GM23338 (cell line): ENCODE measurements around the gene ZNF892. TPM values are rescaled to one million over a fixed set of nuclear protein-coding genes. Genes with fewer than 3 reads are reported as not detected.

Experiments used
- ATAC-seq: fragments of 200-7000 bp; cut with Tn5 transposase; 3 replicates; pipeline ENCODE4 v1.9.1; 2020
- DNase-seq: peaks from one replicate; pipeline ENCODE4 v3.0.0-alpha.2; 2015; ENCODE audit warnings: low spot score
- H2AFZ ChIP-seq: fragments of 200-600 bp; sonication (generic); 2 replicates; pipeline ENCODE4 v1.8.0; 2016; ENCODE audit warnings: antibody characterized with exemption, mild to moderate bottlenecking, moderate library complexity
- H3F3A ChIP-seq: fragments of 200-600 bp; sonication (generic); replicated peaks from 2 replicates; pipeline ENCODE4 v1.8.0; 2017; ENCODE audit warnings: antibody characterized with exemption, mixed run types, low read depth
- H3K27ac ChIP-seq: fragments of 200-600 bp; sonication (generic); 2 replicates; pipeline ENCODE4 v1.6.1; 2016; ENCODE audit warnings: low read depth
- H3K27me3 ChIP-seq: fragments of 200-600 bp; sonication (generic); 2 replicates; pipeline ENCODE4 v1.8.0; 2016; ENCODE audit warnings: mild to moderate bottlenecking, mixed run types, moderate library complexity; ENCODE audit not compliant: insufficient read depth
- H3K36me3 ChIP-seq: fragments of 200-600 bp; sonication (generic); 2 replicates; pipeline ENCODE4 v1.8.0; 2016; ENCODE audit warnings: mild to moderate bottlenecking; ENCODE audit not compliant: insufficient read depth
- H3K4me1 ChIP-seq: fragments of 200-600 bp; sonication (generic); 2 replicates; pipeline ENCODE4 v1.8.0; 2016; ENCODE audit warnings: mild to moderate bottlenecking, moderate library complexity; ENCODE audit not compliant: insufficient read depth
- H3K4me2 ChIP-seq: fragments of 200-600 bp; sonication (generic); 2 replicates; pipeline ENCODE4 v1.7.1; 2017; ENCODE audit warnings: mixed run types
- H3K4me3 ChIP-seq: fragments of 200-600 bp; sonication (generic); 2 replicates; pipeline ENCODE4 v1.6.1; 2016; ENCODE audit warnings: mixed run types
- H3K79me2 ChIP-seq: fragments of 200-600 bp; sonication (generic); replicated peaks from 2 replicates; pipeline ENCODE4 v1.8.0; 2017; ENCODE audit warnings: mild to moderate bottlenecking; ENCODE audit not compliant: insufficient read depth
- H3K9me2 ChIP-seq: fragments of 200-600 bp; sonication (generic); 2 replicates; pipeline ENCODE4 v1.8.0; 2017; ENCODE audit not compliant: insufficient read depth
- H4K20me1 ChIP-seq: fragments of 200-600 bp; sonication (generic); replicated peaks from 2 replicates; pipeline ENCODE4 v1.8.0; 2017; ENCODE audit warnings: mild to moderate bottlenecking; ENCODE audit not compliant: insufficient read depth
- H3K27ac Mint-ChIP-seq: 2 replicates; pipeline ENCODE4 v1.8.0; 2020; ENCODE audit warnings: inconsistent platforms, mild to moderate bottlenecking, moderate library complexity, mixed read lengths
- H3K27me3 Mint-ChIP-seq: 3 replicates; pipeline ENCODE4 v1.8.0; 2022; ENCODE audit warnings: low read depth, mild to moderate bottlenecking, moderate library complexity, mixed read lengths, inconsistent platforms; ENCODE audit not compliant: insufficient read depth, poor library complexity
- H3K36me3 Mint-ChIP-seq: 3 replicates; pipeline ENCODE4 v1.8.0; 2021; ENCODE audit warnings: low read depth, mild to moderate bottlenecking, inconsistent platforms, moderate library complexity, mixed read lengths
- H3K4me1 Mint-ChIP-seq: 3 replicates; pipeline ENCODE4 v1.8.0; 2020; ENCODE audit warnings: mild to moderate bottlenecking, inconsistent platforms, mixed read lengths
- H3K4me3 Mint-ChIP-seq: 3 replicates; pipeline ENCODE4 v1.8.0; 2021; ENCODE audit warnings: moderate library complexity, mild to moderate bottlenecking, inconsistent platforms, mixed read lengths
- H3K9me3 Mint-ChIP-seq: 3 replicates; pipeline ENCODE4 v1.8.0; 2020; ENCODE audit warnings: moderate library complexity, mild to moderate bottlenecking, inconsistent platforms, mixed read lengths
- CREB1 ChIP-seq: fragments of 250-450 bp; sonication (Bioruptor Pico); IDR thresholded peaks from 2 replicates; pipeline ENCODE4 v1.5.0; 2020; ENCODE audit warnings: low read depth, mild to moderate bottlenecking, moderate library complexity
- EZH2 ChIP-seq: fragments of 200-600 bp; sonication (generic); IDR thresholded peaks from one replicate; pipeline ENCODE4 v1.8.0; 2017; ENCODE audit warnings: antibody characterized with exemption, mild to moderate bottlenecking, low read depth; ENCODE audit not compliant: unreplicated experiment
- EZH2phosphoT487 ChIP-seq: fragments of 200-600 bp; sonication (generic); IDR thresholded peaks from one replicate; pipeline ENCODE4 v1.8.1; 2018; ENCODE audit warnings: antibody characterized with exemption; ENCODE audit not compliant: unreplicated experiment
- JUNB ChIP-seq: IDR thresholded peaks from one replicate; pipeline ENCODE4 v1.6.1; 2016; ENCODE audit warnings: antibody characterized with exemption; ENCODE audit not compliant: unreplicated experiment
- NANOG ChIP-seq: IDR thresholded peaks from 2 replicates; pipeline ENCODE4 v1.6.1; 2016; ENCODE audit warnings: antibody characterized with exemption, borderline replicate concordance
- POLR2AphosphoS5 ChIP-seq: IDR thresholded peaks from 2 replicates; pipeline ENCODE4 v1.6.1; 2016; ENCODE audit warnings: antibody characterized with exemption, low read depth
- STAT1 ChIP-seq: IDR thresholded peaks from one replicate; pipeline ENCODE4 v1.6.1; 2016; ENCODE audit warnings: antibody characterized with exemption; ENCODE audit not compliant: unreplicated experiment
- ZNF114 ChIP-seq: fragments of 250-450 bp; sonication (Bioruptor Pico); IDR thresholded peaks from 2 replicates; pipeline ENCODE4 v1.5.0; 2020; ENCODE audit warnings: mild to moderate bottlenecking, moderate library complexity
- ZNF331 ChIP-seq: fragments of 250-450 bp; sonication (Bioruptor Pico); IDR thresholded peaks from 2 replicates; pipeline ENCODE4 v1.5.0; 2020; ENCODE audit warnings: low read depth, mild to moderate bottlenecking, moderate library complexity
- polyA plus RNA-seq: library from polyadenylated mRNA; unstranded; fragments of >200 nt; fragmentation: Nextera tagmentation; extraction: Ambion mirVana; gene quantifications from 2 replicates; pipeline ENCODE4 v1.2.1, GENCODE V29; 2016
- total RNA-seq: library from RNA; depleted of rRNA; stranded (reverse); fragments of >200 nt; shearing (Covaris generic); gene quantifications from 2 replicates; pipeline ENCODE4 v1.2.3, GENCODE V29; 2014
- TF ChIP-seq, protein P1 (sequence below), 2 experiments: fragments of 200-600 bp in 1 of 2; sonication (generic) in 1 of 2; conservative IDR thresholded peaks; 2 replicates each; pipeline versions ENCODE4 v1.5.1 to v1.6.1; 2016 to 2017; ENCODE audit warnings: antibody characterized with exemption in 2 of 2, low read depth in 2 of 2, mild to moderate bottlenecking in 2 of 2, moderate library complexity in 1 of 2
- TF ChIP-seq, protein P2 (sequence below): IDR thresholded peaks from 2 replicates; pipeline ENCODE4 v1.6.1; 2016; ENCODE audit warnings: antibody characterized with exemption
- TF ChIP-seq, protein P3 (sequence below): IDR thresholded peaks from one replicate; pipeline ENCODE4 v1.6.1; 2018; ENCODE audit warnings: antibody characterized with exemption; ENCODE audit not compliant: unreplicated experiment
- TF ChIP-seq, protein P4 (sequence below): fragments of 250-450 bp; sonication (Bioruptor Pico); IDR thresholded peaks from 2 replicates; pipeline ENCODE4 v1.5.0; 2020; ENCODE audit warnings: mild to moderate bottlenecking, moderate library complexity

The ZNF892 gene
- total and polyA plus RNA-seq, 2 experiments from 2014 or later, result 2.2 to 17.9 TPM

DNA sequence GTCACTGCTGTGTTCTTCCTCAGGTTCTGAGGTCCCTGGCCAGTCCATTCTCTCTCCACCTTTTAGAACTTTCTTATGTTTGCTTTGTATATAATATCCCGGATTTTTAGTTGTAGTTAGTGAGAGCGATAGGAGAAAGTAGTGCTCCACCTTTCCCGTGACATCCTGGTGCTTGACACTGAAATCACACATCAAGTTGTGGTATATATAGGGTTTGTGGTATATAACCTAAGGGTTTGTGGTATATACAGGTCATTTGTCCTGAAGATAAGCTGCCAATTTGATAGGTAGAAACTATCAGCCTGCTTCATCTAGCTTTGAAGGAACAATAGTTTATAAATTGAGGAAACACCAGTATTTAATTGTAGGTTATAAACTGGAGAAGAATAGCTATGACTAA lies 13.1 kb downstream of the ZNF892 start:
- ATAC-seq (no peak), DNase-seq (no peak)
- Histone ChIP-seq H2AFZ (no peak overlapping the region), H3K4me1 (no peaks in the 10 kb centered on the region), H3K36me3 (peaks cover 35% of the 10 kb centered on the region), H3K27ac (no peak overlapping the region), H3F3A (no peaks in the 10 kb centered on the region), H3K27me3 (no peaks in the 10 kb centered on the region), H3K4me3 (no peak overlapping the region), H3K4me2 (no peak overlapping the region), H3K79me2 (no peaks in the 10 kb centered on the region; the same call in 1 of the 2 replicates), H4K20me1 (no peaks in the 10 kb centered on the region), H3K9me2 (no peaks in the 10 kb centered on the region)
- Mint-ChIP-seq H3K27me3 (peaks cover under 1% of the 10 kb centered on the region), H3K9me3 (peaks cover 80% of the 10 kb centered on the region), H3K27ac (no peak overlapping the region), H3K36me3 (peaks cover 86% of the 10 kb centered on the region), H3K4me3 (no peak overlapping the region), H3K4me1 (no peaks in the 10 kb centered on the region)
- TF ChIP-seq, protein P1, sequence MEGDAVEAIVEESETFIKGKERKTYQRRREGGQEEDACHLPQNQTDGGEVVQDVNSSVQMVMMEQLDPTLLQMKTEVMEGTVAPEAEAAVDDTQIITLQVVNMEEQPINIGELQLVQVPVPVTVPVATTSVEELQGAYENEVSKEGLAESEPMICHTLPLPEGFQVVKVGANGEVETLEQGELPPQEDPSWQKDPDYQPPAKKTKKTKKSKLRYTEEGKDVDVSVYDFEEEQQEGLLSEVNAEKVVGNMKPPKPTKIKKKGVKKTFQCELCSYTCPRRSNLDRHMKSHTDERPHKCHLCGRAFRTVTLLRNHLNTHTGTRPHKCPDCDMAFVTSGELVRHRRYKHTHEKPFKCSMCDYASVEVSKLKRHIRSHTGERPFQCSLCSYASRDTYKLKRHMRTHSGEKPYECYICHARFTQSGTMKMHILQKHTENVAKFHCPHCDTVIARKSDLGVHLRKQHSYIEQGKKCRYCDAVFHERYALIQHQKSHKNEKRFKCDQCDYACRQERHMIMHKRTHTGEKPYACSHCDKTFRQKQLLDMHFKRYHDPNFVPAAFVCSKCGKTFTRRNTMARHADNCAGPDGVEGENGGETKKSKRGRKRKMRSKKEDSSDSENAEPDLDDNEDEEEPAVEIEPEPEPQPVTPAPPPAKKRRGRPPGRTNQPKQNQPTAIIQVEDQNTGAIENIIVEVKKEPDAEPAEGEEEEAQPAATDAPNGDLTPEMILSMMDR (conservative IDR thresholded peaks at IDR 0.05; ENCODE audit: low read depth in 2 of 2), result no peak
- TF ChIP-seq, protein P2, sequence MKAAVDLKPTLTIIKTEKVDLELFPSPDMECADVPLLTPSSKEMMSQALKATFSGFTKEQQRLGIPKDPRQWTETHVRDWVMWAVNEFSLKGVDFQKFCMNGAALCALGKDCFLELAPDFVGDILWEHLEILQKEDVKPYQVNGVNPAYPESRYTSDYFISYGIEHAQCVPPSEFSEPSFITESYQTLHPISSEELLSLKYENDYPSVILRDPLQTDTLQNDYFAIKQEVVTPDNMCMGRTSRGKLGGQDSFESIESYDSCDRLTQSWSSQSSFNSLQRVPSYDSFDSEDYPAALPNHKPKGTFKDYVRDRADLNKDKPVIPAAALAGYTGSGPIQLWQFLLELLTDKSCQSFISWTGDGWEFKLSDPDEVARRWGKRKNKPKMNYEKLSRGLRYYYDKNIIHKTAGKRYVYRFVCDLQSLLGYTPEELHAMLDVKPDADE, result no peak
- no peak for TF ChIP-seq CREB1
- TF ChIP-seq POLR2AphosphoS5, result no peak
- no peak for TF ChIP-seq ZNF331 (CRISPR knock-in tag)
- TF ChIP-seq, protein P3, sequence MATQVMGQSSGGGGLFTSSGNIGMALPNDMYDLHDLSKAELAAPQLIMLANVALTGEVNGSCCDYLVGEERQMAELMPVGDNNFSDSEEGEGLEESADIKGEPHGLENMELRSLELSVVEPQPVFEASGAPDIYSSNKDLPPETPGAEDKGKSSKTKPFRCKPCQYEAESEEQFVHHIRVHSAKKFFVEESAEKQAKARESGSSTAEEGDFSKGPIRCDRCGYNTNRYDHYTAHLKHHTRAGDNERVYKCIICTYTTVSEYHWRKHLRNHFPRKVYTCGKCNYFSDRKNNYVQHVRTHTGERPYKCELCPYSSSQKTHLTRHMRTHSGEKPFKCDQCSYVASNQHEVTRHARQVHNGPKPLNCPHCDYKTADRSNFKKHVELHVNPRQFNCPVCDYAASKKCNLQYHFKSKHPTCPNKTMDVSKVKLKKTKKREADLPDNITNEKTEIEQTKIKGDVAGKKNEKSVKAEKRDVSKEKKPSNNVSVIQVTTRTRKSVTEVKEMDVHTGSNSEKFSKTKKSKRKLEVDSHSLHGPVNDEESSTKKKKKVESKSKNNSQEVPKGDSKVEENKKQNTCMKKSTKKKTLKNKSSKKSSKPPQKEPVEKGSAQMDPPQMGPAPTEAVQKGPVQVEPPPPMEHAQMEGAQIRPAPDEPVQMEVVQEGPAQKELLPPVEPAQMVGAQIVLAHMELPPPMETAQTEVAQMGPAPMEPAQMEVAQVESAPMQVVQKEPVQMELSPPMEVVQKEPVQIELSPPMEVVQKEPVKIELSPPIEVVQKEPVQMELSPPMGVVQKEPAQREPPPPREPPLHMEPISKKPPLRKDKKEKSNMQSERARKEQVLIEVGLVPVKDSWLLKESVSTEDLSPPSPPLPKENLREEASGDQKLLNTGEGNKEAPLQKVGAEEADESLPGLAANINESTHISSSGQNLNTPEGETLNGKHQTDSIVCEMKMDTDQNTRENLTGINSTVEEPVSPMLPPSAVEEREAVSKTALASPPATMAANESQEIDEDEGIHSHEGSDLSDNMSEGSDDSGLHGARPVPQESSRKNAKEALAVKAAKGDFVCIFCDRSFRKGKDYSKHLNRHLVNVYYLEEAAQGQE, result no peak
- TF ChIP-seq, protein P4, sequence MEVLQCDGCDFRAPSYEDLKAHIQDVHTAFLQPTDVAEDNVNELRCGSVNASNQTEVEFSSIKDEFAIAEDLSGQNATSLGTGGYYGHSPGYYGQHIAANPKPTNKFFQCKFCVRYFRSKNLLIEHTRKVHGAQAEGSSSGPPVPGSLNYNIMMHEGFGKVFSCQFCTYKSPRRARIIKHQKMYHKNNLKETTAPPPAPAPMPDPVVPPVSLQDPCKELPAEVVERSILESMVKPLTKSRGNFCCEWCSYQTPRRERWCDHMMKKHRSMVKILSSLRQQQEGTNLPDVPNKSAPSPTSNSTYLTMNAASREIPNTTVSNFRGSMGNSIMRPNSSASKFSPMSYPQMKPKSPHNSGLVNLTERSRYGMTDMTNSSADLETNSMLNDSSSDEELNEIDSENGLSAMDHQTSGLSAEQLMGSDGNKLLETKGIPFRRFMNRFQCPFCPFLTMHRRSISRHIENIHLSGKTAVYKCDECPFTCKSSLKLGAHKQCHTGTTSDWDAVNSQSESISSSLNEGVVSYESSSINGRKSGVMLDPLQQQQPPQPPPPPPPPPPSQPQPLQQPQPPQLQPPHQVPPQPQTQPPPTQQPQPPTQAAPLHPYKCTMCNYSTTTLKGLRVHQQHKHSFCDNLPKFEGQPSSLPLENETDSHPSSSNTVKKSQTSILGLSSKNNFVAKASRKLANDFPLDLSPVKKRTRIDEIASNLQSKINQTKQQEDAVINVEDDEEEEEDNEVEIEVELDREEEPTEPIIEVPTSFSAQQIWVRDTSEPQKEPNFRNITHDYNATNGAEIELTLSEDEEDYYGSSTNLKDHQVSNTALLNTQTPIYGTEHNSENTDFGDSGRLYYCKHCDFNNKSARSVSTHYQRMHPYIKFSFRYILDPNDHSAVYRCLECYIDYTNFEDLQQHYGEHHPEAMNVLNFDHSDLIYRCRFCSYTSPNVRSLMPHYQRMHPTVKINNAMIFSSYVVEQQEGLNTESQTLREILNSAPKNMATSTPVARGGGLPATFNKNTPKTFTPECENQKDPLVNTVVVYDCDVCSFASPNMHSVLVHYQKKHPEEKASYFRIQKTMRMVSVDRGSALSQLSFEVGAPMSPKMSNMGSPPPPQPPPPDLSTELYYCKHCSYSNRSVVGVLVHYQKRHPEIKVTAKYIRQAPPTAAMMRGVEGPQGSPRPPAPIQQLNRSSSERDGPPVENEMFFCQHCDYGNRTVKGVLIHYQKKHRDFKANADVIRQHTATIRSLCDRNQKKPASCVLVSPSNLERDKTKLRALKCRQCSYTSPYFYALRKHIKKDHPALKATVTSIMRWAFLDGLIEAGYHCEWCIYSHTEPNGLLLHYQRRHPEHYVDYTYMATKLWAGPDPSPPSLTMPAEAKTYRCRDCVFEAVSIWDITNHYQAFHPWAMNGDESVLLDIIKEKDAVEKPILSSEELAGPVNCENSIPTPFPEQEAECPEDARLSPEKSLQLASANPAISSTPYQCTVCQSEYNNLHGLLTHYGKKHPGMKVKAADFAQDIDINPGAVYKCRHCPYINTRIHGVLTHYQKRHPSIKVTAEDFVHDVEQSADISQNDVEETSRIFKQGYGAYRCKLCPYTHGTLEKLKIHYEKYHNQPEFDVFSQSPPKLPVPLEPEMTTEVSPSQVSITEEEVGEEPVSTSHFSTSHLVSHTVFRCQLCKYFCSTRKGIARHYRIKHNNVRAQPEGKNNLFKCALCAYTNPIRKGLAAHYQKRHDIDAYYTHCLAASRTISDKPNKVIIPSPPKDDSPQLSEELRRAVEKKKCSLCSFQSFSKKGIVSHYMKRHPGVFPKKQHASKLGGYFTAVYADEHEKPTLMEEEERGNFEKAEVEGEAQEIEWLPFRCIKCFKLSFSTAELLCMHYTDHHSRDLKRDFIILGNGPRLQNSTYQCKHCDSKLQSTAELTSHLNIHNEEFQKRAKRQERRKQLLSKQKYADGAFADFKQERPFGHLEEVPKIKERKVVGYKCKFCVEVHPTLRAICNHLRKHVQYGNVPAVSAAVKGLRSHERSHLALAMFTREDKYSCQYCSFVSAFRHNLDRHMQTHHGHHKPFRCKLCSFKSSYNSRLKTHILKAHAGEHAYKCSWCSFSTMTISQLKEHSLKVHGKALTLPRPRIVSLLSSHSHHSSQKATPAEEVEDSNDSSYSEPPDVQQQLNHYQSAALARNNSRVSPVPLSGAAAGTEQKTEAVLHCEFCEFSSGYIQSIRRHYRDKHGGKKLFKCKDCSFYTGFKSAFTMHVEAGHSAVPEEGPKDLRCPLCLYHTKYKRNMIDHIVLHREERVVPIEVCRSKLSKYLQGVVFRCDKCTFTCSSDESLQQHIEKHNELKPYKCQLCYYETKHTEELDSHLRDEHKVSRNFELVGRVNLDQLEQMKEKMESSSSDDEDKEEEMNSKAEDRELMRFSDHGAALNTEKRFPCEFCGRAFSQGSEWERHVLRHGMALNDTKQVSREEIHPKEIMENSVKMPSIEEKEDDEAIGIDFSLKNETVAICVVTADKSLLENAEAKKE (CRISPR knock-in tag), result no peak
- no peak for TF ChIP-seq EZH2phosphoT487
- no peak for TF ChIP-seq EZH2
- TF ChIP-seq JUNB, result no peak
- TF ChIP-seq NANOG, result no peak
- TF ChIP-seq STAT1, result no peak
- no peak for TF ChIP-seq ZNF114 (CRISPR knock-in tag)
